SH-SY5Y (cell line): ENCODE measurements around the gene PROX2.

Experiments used
- GATA2 ChIP-seq: IDR thresholded peaks from 2 replicates; pipeline ENCODE4 v1.6.1; 2011; ENCODE audit warnings: mild to moderate bottlenecking, low read depth, low read length
- GATA3 ChIP-seq: IDR thresholded peaks from 2 replicates; pipeline ENCODE4 v1.6.1; 2011; ENCODE audit warnings: low read depth, mild to moderate bottlenecking, low read length, moderate library complexity

DNA sequence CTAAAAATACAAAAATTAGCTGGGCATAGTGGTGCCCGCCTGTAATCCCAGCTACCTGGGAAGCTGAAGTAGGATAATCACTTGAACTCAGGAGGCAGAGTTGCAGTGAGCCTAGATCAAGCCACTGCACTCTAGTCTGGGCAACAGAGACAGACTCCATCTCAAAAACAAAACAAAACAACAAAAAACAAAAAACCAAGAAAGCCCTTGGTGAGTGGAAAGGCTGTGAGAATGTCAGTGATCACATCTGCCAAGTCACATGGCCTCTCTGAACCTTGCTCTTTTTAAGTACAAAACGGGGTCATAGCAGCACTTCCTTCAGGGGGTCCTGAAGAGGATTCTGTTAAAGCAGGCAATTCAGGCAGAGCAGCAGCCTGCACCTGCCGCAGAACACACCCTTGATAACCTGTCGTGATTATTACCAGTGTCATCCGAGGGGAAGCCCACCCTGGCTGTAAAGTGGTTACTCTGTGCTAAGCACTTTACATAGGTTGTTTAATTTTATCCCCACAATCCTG, 37.5 kb upstream of the PROX2 start:
- TF ChIP-seq GATA2, result no peak
- TF ChIP-seq GATA3, result no peak
